ENCODE data around the gene MRPL27.
A peak's percentile ranks its signal among the peaks of the same experiment; 100 is the strongest.

Gene MRPL27

GRCh38 chr17:50396261-50397110 lies 23.5 kb upstream of the MRPL27 start:
- TF ChIP-seq ZNF274 (IDR thresholded peaks at IDR 0.05; ENCODE audit: low read depth, low read length): no peak

GRCh38 chr17:50394711-50395110 lies 21.7 kb upstream of the MRPL27 start:
- H3K4me3 ChIP-seq (ENCODE audit: low read length): no peak overlapping the region
- no peak for TF ChIP-seq ZNF274 (IDR thresholded peaks at IDR 0.05; ENCODE audit: low read depth, low read length)

More at GRCh38 chr17:50396261-50397110, 23.5 kb upstream of the MRPL27 start:
- peak overlapping the region; percentile 90 for H3K4me3 ChIP-seq (ENCODE audit: low read length)

- TF ChIP-seq ZNF274 (IDR thresholded peaks at IDR 0.05; ENCODE audit: low read depth, low read length): no peak
- no peak overlapping the region for H3K4me3 ChIP-seq (ENCODE audit: low read length)
Observed at GRCh38 chr17:50393700-50394099, 20.7 kb upstream of the MRPL27 start.

GRCh38 chr17:50392621-50393020 lies 19.6 kb upstream of the MRPL27 start:
- no peak for TF ChIP-seq ZNF274 (IDR thresholded peaks at IDR 0.05; ENCODE audit: low read depth, low read length)
- H3K4me3 ChIP-seq (ENCODE audit: low read length): no peak overlapping the region

GRCh38 chr17:50389534-50389933 lies 16.6 kb upstream of the MRPL27 start:
- no peak overlapping the region for H3K4me3 ChIP-seq (ENCODE audit: low read length)
- TF ChIP-seq ZNF274 (IDR thresholded peaks at IDR 0.05; ENCODE audit: low read depth, low read length): no peak

- no peak overlapping the region for H3K4me3 ChIP-seq (ENCODE audit: low read length)
- TF ChIP-seq ZNF274 (IDR thresholded peaks at IDR 0.05; ENCODE audit: low read depth, low read length): no peak
Observed at GRCh38 chr17:50388728-50389127, 15.7 kb upstream of the MRPL27 start.

- TF ChIP-seq ZNF274 (IDR thresholded peaks at IDR 0.05; ENCODE audit: low read depth, low read length): no peak
Observed at GRCh38 chr17:50386510-50386909, 13.5 kb upstream of the MRPL27 start.

GRCh38 chr17:50382931-50383330 lies 9.9 kb upstream of the MRPL27 start:
- no peak overlapping the region for H3K4me3 ChIP-seq (ENCODE audit: low read length)
- no peak for TF ChIP-seq ZNF274 (IDR thresholded peaks at IDR 0.05; ENCODE audit: low read depth, low read length)

More at GRCh38 chr17:50386510-50386909, 13.5 kb upstream of the MRPL27 start:
- no peak overlapping the region for H3K4me3 ChIP-seq (ENCODE audit: low read length)

GRCh38 chr17:50381920-50382319 lies 8.9 kb upstream of the MRPL27 start:
- H3K4me3 ChIP-seq (ENCODE audit: low read length): no peak overlapping the region
- TF ChIP-seq ZNF274 (IDR thresholded peaks at IDR 0.05; ENCODE audit: low read depth, low read length): no peak

- no peak overlapping the region for H3K4me3 ChIP-seq (ENCODE audit: low read length)
- TF ChIP-seq ZNF274 (IDR thresholded peaks at IDR 0.05; ENCODE audit: low read depth, low read length): no peak
Observed at GRCh38 chr17:50381260-50381815, 8.4 kb upstream of the MRPL27 start.

GRCh38 chr17:50380369-50381259 lies 7.6 kb upstream of the MRPL27 start:
- TF ChIP-seq ZNF274 (IDR thresholded peaks at IDR 0.05; ENCODE audit: low read depth, low read length): no peak
- no peak overlapping the region for H3K4me3 ChIP-seq (ENCODE audit: low read length)

GRCh38 chr17:50379351-50380132 lies 6.6 kb upstream of the MRPL27 start:
- no peak for TF ChIP-seq ZNF274 (IDR thresholded peaks at IDR 0.05; ENCODE audit: low read depth, low read length)
- no peak overlapping the region for H3K4me3 ChIP-seq (ENCODE audit: low read length)

GRCh38 chr17:50375858-50376538 lies 3.0 kb upstream of the MRPL27 start:
- no peak for TF ChIP-seq ZNF274 (IDR thresholded peaks at IDR 0.05; ENCODE audit: low read depth, low read length)

More at GRCh38 chr17:50375858-50376538, 3.0 kb upstream of the MRPL27 start:
- H3K4me3 ChIP-seq (ENCODE audit: low read length): no peak overlapping the region

Measured in GM08714 (cell line).